HG03342 (cell line): ENCODE measurements around the gene GRK5.

Experiments
- ATAC-seq: cut with Tn5 transposase; IDR thresholded peaks from one replicate; pipeline ENCODE4 v1.9.1; 2021; ENCODE audit warnings: mild to moderate bottlenecking, moderate library complexity; ENCODE audit not compliant: unreplicated experiment

The GRK5 gene

DNA sequence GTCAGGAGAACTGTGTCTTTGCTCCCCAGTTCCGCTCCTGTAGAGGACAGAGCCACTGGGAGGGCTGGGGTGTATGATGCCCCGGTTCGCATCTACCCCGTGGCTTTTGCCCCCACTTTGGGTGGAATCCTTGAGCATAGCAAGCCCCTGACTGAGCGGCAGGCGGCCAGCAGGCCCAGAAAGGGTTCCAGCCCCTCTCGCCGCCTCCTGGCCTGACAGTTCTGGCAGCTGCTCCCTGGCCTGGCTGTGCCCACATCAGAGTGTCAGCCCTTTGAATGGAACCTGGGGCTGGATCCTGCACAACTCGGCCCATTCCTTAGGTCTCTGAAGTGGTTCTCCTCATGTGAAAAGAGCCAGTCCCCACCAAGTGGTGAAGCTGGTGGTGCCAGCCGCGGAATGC is 106.7 kb downstream of the GRK5 start:
- peak; percentile 0 for ATAC-seq

- ATAC-seq, result no peak
Measured at GRCh38 chr10:119314486-119314885, 107.1 kb downstream of the GRK5 start.

- ATAC-seq, result peak; percentile 45
Measured at GRCh38 chr10:119315128-119316001, 108.0 kb downstream of the GRK5 start.

DNA sequence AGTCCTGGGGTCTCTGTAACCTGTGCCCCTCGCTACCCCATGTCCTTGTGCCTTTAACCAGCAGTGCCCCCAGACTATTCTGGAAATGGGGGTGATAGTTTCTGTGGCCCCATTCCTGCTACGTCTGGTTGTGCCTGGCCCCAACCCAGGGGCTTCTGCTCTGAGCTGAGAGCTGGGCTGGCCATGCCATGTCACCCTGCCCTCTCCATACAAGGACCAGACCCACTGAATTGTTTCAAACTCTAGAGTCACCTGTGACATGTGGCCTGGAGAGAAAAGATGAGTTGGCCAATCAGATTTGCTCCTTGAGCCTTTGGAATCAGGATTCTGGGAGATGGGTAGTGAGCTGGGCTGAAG is 108.6 kb downstream of the GRK5 start:
- ATAC-seq, result no peak

DNA sequence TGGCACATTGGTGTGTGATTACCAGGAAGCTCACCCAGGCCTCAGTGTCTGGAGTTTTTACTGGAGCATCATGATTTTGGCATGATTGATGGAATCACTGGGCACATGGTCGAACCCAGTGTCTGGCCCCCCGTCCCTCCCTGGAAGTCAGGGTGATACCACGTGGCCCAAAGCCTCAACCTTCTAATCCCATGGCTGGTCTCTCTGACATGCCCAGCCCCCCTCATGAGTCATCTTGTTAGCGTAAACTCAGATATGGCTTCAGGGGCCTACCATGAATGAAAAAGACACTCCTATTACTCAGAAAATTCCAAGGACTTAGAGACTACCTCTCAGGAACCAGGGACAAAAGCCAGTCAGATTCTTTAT is 109.3 kb downstream of the GRK5 start:
- no peak for ATAC-seq

DNA sequence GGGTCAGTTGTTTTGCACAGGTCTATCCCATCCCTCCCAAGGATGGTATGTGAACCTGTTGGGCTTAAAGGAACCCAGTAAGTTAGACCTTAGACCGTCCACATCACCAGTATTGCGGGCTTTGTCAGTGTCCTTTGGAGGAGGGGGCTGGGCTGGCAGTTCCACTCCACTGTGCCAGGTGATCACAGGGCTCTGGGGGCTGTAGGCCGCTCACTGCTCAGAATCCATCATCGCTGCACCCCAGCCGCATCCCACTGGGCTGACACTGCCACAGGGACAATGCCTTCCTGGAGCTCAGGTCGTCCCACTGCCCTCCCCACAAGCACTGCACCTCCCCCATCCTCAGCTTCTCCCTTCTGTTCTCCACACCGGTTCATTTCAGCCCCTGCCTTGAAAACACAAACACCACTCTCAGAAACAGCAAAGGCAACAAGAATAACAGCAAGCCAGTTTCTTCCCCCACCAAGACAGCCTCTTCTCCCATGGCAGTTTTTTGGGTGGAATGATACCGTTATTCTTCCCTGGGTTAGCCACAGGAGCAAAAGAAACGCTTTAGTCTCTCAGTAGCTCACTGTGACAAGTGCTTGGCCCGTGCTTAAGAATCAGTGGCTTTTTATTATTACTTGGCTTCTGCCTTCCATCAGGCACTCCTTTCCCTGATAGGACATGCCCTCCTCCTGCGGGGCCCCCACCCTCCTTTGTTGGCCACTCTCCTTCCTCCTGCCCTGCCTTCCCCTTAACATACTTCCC is 111.2 kb downstream of the GRK5 start:
- ATAC-seq, result no peak

GRCh38 chr10:119319161-119319919 is 112.0 kb downstream of the GRK5 start:
- ATAC-seq, result no peak

- no peak for ATAC-seq
Measured at GRCh38 chr10:119319920-119320258, 112.5 kb downstream of the GRK5 start.

- ATAC-seq, result no peak
Measured at GRCh38 chr10:119320981-119321380, 113.6 kb downstream of the GRK5 start.

- ATAC-seq, result no peak
Measured at GRCh38 chr10:119323085-119324016, 116.0 kb downstream of the GRK5 start.

GRCh38 chr10:119325131-119325530 is 117.8 kb downstream of the GRK5 start:
- ATAC-seq, result no peak

DNA sequence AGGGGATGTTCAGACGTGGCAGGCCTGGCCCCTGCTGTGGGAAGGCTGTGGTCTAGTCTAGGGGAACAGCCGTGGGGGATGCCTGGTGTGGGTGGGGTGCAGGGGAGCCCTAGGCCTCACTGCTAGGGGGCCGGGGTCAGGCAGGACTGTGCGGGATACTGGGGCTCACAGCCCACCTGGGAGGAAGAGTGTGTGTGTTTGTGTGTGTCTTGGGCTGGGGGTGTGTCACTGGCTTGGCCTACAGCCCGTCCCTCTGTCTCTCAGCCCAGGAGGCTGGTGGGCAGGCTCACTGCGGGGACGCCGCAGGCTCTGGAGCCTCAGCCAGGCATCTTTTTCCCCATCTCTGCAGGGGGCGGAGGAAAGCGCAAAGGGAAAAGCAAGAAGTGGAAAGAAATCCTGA is 118.8 kb downstream of the GRK5 start:
- ATAC-seq, result no peak

- no peak for ATAC-seq
Measured at GRCh38 chr10:119327096-119327745, 119.8 kb downstream of the GRK5 start.

DNA sequence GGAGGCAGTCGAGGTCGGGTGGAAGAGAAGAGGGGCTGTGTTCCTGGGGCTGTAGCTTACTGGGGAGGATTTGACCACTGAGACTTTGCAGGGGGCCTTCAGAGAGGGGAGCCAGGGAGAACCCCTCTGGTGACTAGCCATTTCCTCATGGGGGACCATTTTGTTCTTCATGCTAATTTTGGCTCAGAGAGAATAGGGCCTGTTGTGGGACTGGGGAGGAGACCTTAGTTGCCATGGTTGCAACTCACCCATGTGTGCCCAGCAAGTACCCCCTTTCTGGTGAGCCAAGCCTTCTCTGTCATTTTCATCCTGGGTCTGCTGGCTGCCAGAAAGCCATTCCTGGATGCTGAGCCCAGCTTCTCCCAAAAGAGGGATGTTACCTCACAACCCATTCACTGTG is 120.9 kb downstream of the GRK5 start:
- no peak for ATAC-seq

DNA sequence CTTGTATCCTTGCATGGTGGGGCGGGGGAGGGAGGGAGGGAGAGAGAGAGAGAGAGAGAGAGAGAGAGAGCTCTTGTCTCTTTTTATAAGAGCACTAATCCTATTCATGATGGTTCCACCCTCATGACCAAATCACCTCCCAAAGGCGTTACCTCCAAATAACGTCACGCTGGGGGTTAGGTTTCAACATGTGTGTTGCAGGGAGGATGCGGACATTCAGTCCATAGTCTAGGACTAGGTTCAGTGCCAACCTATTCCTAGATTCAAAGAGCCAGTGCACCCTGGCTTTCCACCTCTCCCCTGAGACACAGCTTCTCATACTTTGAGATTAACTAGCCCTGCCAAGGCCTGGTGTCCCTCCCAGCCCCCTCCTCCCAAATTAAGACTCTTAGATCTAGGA is 123.0 kb downstream of the GRK5 start:
- ATAC-seq, result no peak

- no peak for ATAC-seq
Measured at GRCh38 chr10:119331061-119331460, 123.7 kb downstream of the GRK5 start.

GRCh38 chr10:119333146-119333792 is 125.9 kb downstream of the GRK5 start:
- ATAC-seq, result no peak

DNA sequence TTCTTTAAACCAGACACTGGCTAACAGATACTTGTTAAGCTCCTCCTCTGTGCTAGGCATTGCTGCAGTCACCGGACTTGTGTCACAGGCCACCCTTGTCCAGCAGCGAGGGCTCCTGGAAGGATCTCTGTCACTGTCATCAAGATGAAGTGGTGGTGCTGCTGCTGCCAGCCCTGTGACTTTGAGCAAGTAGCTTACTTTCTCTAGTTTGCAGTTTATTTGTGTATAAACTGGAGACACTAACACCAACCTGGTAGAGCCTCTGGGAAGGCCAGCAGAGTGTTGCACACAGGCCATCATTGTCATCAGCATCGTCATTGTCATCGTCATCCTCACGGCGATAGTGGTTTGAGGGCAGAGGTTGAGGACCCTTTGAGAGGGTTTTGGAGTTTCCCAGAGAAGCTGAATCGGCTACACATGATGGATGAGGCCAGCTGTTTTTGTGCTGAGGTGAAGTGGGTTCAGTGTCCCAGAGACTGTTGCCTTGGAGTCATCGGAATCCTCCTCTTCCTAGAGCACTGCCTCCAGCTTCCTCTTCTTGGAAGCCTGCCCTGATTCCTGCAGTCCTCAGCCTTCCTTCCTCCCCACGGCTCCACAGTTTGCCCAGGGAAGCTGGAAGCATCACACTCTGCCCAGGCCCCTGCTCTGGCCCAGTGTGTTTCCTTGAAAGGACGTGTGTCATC is 128.4 kb downstream of the GRK5 start:
- no peak for ATAC-seq

DNA sequence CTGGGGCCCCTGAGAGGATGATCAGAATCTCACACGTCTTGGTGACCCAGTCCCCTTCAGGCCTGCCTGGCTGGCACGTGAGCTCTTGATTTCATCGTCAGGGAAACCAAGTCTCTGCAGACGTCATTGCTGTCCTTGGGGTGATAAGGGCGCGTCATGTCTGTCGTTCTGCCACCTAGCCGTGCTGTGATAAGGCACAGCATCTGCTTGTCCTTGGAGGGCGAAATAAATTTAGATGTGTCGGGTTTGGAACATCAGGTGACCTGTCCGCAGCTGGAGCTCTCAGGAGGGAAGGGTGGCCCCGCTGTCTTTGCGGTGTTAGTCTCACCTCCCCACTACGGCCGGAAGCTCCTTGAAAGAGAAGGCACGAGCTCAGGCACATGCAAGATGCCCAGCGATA is 129.2 kb downstream of the GRK5 start:
- ATAC-seq, result no peak
